Activated CD4-positive, alpha-beta T cell treated with anti-CD3 and anti-CD28 coated beads for 36 hours (primary cell): ENCODE measurements around the gene RNU1-4. TPM values are rescaled to one million over a fixed set of nuclear protein-coding genes. Genes with fewer than 3 reads are reported as not detected.
"Not testable (repeated sequence)": the region's sequence is repeated elsewhere in the genome, so short reads cannot be mapped to it uniquely, and the experiment has no call there.

Experiments
- ATAC-seq: fragments of 200-7000 bp; cut with Tn5 transposase; one replicate; pipeline ENCODE4 v1.10.0; 2021; ENCODE audit warnings: mild to moderate bottlenecking, moderate library complexity
- CTCF ChIA-PET: fragments of 350-600 bp; sonication (Branson Sonifier 250); formaldehyde crosslinking; loops from one replicate; lab custom pipeline; 2021; ENCODE audit warnings: antibody characterized with exemption; lab: Charles Lee
- POLR2A ChIA-PET: fragments of 350-600 bp; sonication (Branson Sonifier 250); formaldehyde crosslinking; loops from one replicate; lab custom pipeline; 2021; ENCODE audit warnings: antibody characterized with exemption, inconsistent platforms; lab: Charles Lee
- DNase-seq: peaks from one replicate; pipeline ENCODE4 v3.0.0-alpha.2; 2020
- H3K27ac Mint-ChIP-seq: one replicate; pipeline ENCODE4 v1.8.0; 2021; ENCODE audit warnings: mixed read lengths
- H3K27me3 Mint-ChIP-seq: one replicate; pipeline ENCODE4 v1.8.0; 2021; ENCODE audit warnings: mixed read lengths
- H3K36me3 Mint-ChIP-seq: one replicate; pipeline ENCODE4 v1.8.0; 2021; ENCODE audit warnings: low read depth, mixed read lengths
- H3K4me1 Mint-ChIP-seq: one replicate; pipeline ENCODE4 v1.8.0; 2021; ENCODE audit warnings: mixed read lengths
- H3K4me3 Mint-ChIP-seq: one replicate; pipeline ENCODE4 v1.8.0; 2021; ENCODE audit warnings: mild to moderate bottlenecking, moderate library complexity, mixed read lengths
- H3K9me3 Mint-ChIP-seq: one replicate; pipeline ENCODE4 v1.8.0; 2021; ENCODE audit warnings: low read depth, mixed read lengths
- intact Hi-C, 2 experiments: fragments of 100-400 bp; cut with DNase I in 1 of 2; cut with micrococcal nuclease in 1 of 2; formaldehyde crosslinking; loops; one replicate each; pipeline versions ENCODE4 v1.14.2 to v1.15.1; 2022 to 2024; cut with DNase I, micrococcal nuclease
- total RNA-seq, 2 experiments: library from RNA; stranded (reverse); gene quantifications; one replicate each; pipeline ENCODE4 v1.2.3, GENCODE V29; 2021

Gene RNU1-4
- total RNA-seq, 2 experiments from 2014 or later, result 1,573 to 2,291 TPM

DNA sequence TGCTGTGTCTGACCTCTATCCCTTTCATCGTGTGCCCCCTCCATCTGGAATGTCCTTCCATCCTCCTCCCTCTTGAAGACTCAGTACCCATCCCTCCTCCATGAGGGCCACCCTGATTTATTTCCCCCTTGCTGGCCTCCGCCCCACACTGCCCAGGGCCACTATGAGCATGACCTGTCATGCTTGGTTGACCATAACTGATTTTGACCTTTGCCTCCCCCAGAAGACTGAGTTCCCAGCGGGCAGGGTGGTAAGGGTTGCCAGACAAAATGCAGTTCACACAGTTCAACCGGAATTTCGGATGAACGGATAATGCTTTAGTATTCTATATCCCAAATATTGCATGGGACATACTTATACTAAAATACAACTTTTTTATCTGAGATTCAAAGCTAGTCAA is 31.6 kb upstream of the RNU1-4 start:
- not testable (repeated sequence) for H3K4me1 Mint-ChIP-seq, DNase-seq, H3K27ac Mint-ChIP-seq, H3K36me3 Mint-ChIP-seq, H3K4me3 Mint-ChIP-seq, H3K9me3 Mint-ChIP-seq, ATAC-seq, H3K27me3 Mint-ChIP-seq
- ChIA-PET POLR2A (interaction anchor here (1.9 kb wide), 1 partner anchor 197 kb away, joined by 5 read pairs; no protein-coding TSS in a partner anchor), CTCF (interaction anchor here (0.7 to 3.9 kb wide), 20 partner anchors 9 to 337 kb away, joined by 3 to 23 read pairs (median 4); partner anchors contain the start of genes CROCC and NBPF1)
- intact Hi-C loops, result loop anchor here in 1 of 2 experiments (10.0 kb wide), 1 partner anchor 74 kb away; no protein-coding TSS in a partner anchor

DNA sequence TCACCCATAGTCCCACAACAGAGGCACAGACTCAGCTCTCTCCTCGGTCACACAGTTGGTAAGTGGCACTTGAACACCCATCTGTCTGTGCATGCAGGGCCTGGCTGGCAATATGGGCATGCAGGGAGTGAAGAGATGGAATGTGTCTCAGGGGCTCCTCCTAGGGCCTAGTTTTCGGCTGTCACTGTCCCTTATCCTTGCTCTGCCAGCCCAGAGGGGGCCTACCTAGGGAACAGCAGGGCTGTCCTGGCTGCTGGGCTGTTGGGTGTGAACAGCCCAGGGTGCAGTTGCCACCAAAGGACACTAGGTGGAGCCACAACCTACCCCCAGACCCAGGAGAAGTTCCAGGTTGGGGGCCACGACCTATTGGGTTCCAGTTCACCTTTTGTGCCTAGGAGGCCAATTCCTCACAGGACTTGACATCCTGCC is 30.6 kb upstream of the RNU1-4 start:
- not testable (repeated sequence) for H3K27me3 Mint-ChIP-seq, H3K9me3 Mint-ChIP-seq, H3K4me1 Mint-ChIP-seq, H3K36me3 Mint-ChIP-seq, H3K27ac Mint-ChIP-seq, H3K4me3 Mint-ChIP-seq
- intact Hi-C loops, result loop anchor here (10.0 kb wide), 1 partner anchor 75 kb away; no protein-coding TSS in a partner anchor
- ATAC-seq (peak; percentile 89), DNase-seq (peak; percentile 78)
- ChIA-PET CTCF (interaction anchor here (0.7 to 3.9 kb wide), 19 partner anchors 9 to 336 kb away, joined by 3 to 23 read pairs (median 4); partner anchors contain the start of genes CROCC and NBPF1), POLR2A (interaction anchor here (0.6 to 1.9 kb wide), 3 partner anchors 8 to 305 kb away, joined by 3 to 5 read pairs (median 4); no protein-coding TSS in a partner anchor)

DNA sequence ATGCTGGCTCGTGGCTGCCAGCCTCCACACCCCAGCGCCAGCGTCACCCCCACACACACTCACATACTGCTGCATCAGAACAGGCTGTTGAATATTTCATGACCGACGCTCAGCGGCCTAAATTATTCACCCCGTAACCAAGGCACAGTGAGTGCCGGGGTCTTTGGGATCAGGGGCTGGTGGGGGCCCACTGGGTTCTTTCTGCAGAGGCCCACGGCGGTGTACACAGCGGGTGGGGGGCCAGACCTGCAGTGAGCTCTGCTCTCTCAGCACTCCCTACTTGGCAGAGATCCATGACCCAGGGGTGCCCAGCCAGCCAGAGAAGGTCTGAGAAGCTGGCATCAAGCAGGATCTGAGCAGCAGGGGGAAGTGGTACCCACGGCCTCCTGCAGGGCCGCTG is 29.7 kb upstream of the RNU1-4 start:
- H3K4me1 Mint-ChIP-seq, H3K4me3 Mint-ChIP-seq, H3K27me3 Mint-ChIP-seq, ATAC-seq, POLR2A ChIA-PET, H3K9me3 Mint-ChIP-seq, H3K36me3 Mint-ChIP-seq, H3K27ac Mint-ChIP-seq: not testable (repeated sequence)
- DNase-seq, result peak; percentile 7
- intact Hi-C loops, result loop anchor here in 1 of 2 experiments (10.0 kb wide), 1 partner anchor 76 kb away; no protein-coding TSS in a partner anchor
- CTCF ChIA-PET, result interaction anchor here (0.6 to 3.9 kb wide), 5 partner anchors 8 to 194 kb away, joined by 3 to 23 read pairs (median 3); partner anchors contain the start of gene NBPF1

DNA sequence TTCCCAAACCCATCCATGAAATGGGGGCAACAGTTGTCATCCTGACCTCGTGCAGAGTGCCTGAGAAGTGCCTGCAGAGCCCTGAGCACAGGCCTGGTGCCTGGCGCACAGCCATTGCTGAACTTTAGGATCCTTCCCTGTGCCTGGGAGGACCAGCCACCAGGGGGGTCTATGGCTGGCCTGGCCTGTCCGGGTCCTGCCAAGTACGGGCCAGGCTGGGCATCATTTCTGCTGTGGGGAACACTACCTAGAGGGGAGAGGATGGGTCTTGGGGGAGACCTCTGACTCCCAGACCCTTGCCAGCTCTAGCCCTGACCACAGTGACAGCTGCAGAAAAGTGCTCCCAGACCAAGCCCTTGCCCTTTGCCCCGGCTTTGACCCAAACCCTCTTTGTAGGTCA is 28.2 kb upstream of the RNU1-4 start:
- peak; percentile 4 for DNase-seq
- CTCF ChIA-PET, result not testable (repeated sequence)

DNA sequence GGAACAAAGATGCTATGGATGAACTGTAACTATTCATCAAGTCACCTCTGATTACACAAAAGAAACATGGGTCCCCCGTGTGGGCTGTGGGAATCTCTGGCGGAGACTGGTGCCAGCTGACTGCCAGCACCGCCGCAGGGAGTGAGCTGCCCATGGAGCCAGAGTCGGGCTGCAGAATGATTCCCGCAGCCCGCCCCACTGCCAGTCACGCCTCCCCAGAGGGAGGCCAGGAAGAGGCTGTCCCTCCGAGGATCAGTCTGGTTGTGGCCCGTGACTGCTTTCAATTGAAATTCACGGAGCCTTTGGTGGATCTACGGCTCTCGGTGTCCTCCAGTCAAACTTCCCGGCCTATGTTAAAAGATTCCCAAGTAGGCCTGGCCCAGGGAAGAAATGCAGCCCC is 27.7 kb upstream of the RNU1-4 start:
- ATAC-seq, POLR2A ChIA-PET, H3K9me3 Mint-ChIP-seq, H3K27ac Mint-ChIP-seq, H3K4me3 Mint-ChIP-seq, CTCF ChIA-PET, H3K27me3 Mint-ChIP-seq, H3K36me3 Mint-ChIP-seq, H3K4me1 Mint-ChIP-seq: not testable (repeated sequence)
- intact Hi-C loops, result loop anchor here in 1 of 2 experiments (10.0 kb wide), 1 partner anchor 78 kb away; no protein-coding TSS in a partner anchor
- DNase-seq, result peak; percentile 3

More for the DNA sequence above, 28.2 kb upstream of the RNU1-4 start:
- not testable (repeated sequence) for H3K9me3 Mint-ChIP-seq, ATAC-seq, H3K27ac Mint-ChIP-seq, H3K4me1 Mint-ChIP-seq, H3K36me3 Mint-ChIP-seq, H3K4me3 Mint-ChIP-seq, H3K27me3 Mint-ChIP-seq
- POLR2A ChIA-PET, result interaction anchor here (0.6 kb wide), 1 partner anchor 23 kb away, joined by 3 read pairs; no protein-coding TSS in a partner anchor
- intact Hi-C loops, result loop anchor here in 1 of 2 experiments (10.0 kb wide), 1 partner anchor 77 kb away; no protein-coding TSS in a partner anchor

DNA sequence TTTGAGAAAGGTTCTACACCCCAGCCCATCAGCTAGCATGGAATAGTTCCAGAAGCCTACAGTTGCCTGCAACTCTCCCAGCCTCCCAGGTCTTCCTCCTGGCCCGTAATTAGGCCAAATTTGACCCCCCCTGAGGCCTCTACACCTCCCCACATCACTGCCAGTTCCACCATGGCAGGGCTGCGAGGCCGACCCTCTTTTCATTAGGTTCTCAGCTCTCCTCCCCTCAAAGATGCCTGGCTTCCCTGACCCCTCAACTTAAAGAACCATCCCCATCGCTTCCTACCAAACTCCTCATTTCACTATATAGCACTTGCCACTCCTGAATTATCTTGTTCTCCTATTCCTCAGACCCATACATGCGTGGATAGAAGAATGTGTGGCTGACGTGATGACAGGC is 27.3 kb upstream of the RNU1-4 start:
- H3K4me1 Mint-ChIP-seq, H3K9me3 Mint-ChIP-seq, H3K4me3 Mint-ChIP-seq, H3K27me3 Mint-ChIP-seq, H3K36me3 Mint-ChIP-seq, ATAC-seq, H3K27ac Mint-ChIP-seq, POLR2A ChIA-PET, DNase-seq: not testable (repeated sequence)
- CTCF ChIA-PET, result interaction anchor here (1.0 kb wide), 1 partner anchor 9 kb away, joined by 4 read pairs; no protein-coding TSS in a partner anchor
- intact Hi-C loops, result loop anchor here in 1 of 2 experiments (10.0 kb wide), 1 partner anchor 78 kb away; no protein-coding TSS in a partner anchor

DNA sequence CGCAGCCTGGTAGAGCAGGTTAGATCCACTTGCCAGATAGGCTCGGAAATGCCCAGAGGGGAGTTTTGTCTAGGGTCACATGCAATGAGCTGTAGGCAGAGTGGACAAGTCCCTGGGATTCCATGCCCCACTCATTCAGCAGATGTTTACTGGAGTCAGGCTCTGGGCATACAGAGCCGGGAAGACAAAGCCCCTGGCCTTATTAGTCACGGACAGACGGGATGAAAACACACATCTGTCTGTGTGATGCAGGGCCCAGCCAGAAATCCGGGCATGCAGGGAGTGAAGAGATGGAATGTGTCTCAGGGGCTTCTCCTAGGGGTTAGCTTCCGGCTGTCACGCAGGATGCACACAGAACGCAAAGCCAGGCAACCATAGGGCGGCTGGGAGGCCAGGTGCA is 26.8 kb upstream of the RNU1-4 start:
- H3K27ac Mint-ChIP-seq, H3K4me1 Mint-ChIP-seq, H3K4me3 Mint-ChIP-seq, H3K9me3 Mint-ChIP-seq, H3K27me3 Mint-ChIP-seq, H3K36me3 Mint-ChIP-seq, POLR2A ChIA-PET, ATAC-seq: not testable (repeated sequence)
- intact Hi-C loops, result loop anchor here in 1 of 2 experiments (10.0 kb wide), 1 partner anchor 79 kb away; no protein-coding TSS in a partner anchor
- CTCF ChIA-PET, result interaction anchor here (0.8 to 1.0 kb wide), 2 partner anchors 9 to 174 kb away, joined by 3 to 4 read pairs; no protein-coding TSS in a partner anchor
- DNase-seq, result peak; percentile 3

DNA sequence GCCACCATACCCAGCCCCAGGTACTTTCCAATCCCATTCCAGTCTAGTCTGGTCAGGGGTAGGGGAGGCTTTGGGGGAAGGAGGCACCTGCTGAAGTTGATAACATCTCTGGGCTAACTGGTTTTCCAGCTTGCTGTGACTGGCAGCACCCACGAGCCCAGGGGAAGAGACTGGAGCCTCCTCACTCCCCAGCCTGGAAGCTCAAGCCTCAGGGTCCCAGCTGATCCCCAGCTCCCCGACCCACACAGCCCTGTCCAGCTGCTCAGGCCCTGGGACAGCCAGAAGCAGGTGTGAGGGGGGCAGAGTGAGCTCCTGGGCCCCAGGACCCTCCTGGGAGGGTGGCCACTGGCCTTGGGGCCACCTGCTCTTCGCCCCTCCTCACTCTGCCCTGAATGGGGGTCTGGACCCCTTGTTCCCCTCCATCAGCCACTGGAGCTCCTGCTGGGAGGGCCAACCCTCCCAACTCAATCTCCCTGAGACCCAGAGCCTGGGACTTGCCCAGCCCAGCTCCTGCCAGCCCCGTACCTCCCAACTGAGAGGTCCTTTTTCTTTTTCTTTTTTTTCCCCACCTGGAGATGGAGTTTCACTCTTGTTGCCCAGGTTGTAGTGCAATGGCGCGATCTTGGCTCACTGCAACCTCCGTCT is 23.5 kb upstream of the RNU1-4 start:
- H3K4me3 Mint-ChIP-seq, result no peak overlapping the region
- ATAC-seq, result no peak
- ChIA-PET POLR2A (no interaction called here), CTCF (interaction anchor here (0.9 to 1.5 kb wide), 2 partner anchors 9 to 17 kb away, joined by 3 to 6 read pairs; no protein-coding TSS in a partner anchor)
- H3K4me1 Mint-ChIP-seq, result no peaks in the 10 kb centered on the region
- H3K36me3 Mint-ChIP-seq, result no peaks in the 10 kb centered on the region
- intact Hi-C loops, result loop anchor here in 1 of 2 experiments (10.0 kb wide), 1 partner anchor 82 kb away; no protein-coding TSS in a partner anchor
- no peak for DNase-seq
- H3K27me3 Mint-ChIP-seq, result peaks cover 9% of the 10 kb centered on the region
- H3K9me3 Mint-ChIP-seq, result no peaks in the 10 kb centered on the region
- H3K27ac Mint-ChIP-seq, result no peak overlapping the region

DNA sequence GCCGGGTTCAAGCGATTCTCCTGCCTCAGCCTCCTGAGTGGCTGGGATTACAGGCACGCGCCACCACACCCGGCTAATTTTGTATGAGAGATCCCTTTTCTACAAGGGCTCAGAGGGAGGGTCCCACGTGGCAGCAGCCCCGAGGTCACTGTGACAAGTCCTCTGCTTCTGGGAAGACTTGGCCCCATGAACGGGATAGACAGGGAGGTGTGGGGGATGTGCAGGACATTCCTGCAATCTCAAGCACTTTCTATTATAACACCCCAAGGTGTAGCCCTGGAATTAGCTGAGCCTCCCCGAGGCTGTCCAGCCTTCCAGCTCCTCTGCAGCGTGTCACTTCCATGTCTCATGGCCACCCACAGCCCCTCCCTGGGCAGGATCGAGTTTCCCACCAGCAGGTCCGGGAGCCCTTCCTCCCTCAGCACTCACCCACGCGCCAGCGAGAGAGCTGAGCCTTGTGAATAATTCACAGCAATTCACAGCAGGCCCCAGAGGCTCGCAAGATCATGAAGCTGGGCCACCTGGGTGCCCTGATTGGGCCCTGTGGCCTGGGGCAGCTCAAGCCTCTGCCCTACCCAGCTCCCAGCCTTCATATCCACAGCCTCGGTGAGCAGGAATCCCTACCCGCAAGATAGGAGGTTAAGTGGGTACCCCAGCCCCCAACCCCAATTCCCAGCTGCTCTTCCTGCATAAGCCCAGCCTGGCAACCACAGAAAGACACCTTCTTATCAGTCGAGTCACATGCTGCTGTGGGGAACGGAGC is 22.8 kb upstream of the RNU1-4 start:
- DNase-seq (peak; percentile 14), ATAC-seq (no peak)
- ChIA-PET CTCF (interaction anchor here (0.9 to 1.5 kb wide), 3 partner anchors 10 to 73 kb away, joined by 3 to 6 read pairs (median 3); no protein-coding TSS in a partner anchor), POLR2A (interaction anchor here (0.5 kb wide), 1 partner anchor 192 kb away, joined by 3 read pairs; no protein-coding TSS in a partner anchor)
- Mint-ChIP-seq H3K27me3 (peaks cover 13% of the 10 kb centered on the region), H3K36me3 (no peaks in the 10 kb centered on the region), H3K4me3 (no peak overlapping the region), H3K27ac (no peak overlapping the region), H3K9me3 (no peaks in the 10 kb centered on the region), H3K4me1 (no peaks in the 10 kb centered on the region)
- intact Hi-C loops, result loop anchor here in 1 of 2 experiments (10.0 kb wide), 1 partner anchor 83 kb away; no protein-coding TSS in a partner anchor

DNA sequence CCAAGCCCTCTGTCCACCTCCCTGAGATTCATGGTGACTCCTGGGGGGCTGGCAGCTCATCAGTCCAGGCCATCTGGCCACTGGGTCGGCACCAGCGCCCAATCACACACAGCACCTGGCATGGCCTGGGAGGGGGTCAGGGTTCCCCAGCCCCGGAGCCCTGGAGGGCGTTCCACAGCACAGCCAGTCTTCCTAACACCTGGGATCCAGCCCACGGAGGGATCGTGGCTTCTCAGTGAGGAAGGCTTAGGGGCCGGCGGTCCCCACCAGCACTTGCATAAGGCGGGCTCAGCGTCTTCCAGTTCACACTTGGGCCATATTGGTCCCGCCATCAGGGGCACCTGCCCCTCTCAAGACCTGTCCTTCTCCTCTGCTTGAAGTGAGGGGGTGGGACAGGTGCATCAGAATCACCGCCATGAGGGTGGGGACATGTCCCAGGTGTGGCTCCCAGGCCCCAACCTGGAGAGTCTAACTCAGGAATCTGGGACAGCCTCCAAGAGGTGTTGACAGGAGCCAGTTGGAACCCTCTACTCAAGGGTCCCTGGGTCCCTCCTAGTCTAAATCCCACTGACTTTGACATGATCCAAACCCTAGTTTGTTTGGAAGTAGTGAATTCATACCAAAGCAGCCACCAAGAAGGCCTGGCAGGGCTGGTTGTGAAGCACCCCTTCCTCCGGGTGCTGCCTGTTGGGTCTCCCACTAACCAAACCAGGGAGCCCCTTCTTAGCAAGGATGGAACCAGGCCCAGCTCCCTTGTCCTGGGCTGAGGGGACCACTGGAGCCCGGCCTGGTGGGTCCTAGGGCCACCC is 22.0 kb upstream of the RNU1-4 start:
- peak; percentile 9 for DNase-seq
- intact Hi-C loops, result loop anchor here in 1 of 2 experiments (10.0 kb wide), 1 partner anchor 84 kb away; no protein-coding TSS in a partner anchor
- H3K36me3 Mint-ChIP-seq, ATAC-seq, H3K4me3 Mint-ChIP-seq, H3K27ac Mint-ChIP-seq, H3K9me3 Mint-ChIP-seq, POLR2A ChIA-PET, H3K4me1 Mint-ChIP-seq: not testable (repeated sequence)
- CTCF ChIA-PET, result interaction anchor here (0.7 to 1.3 kb wide), 3 partner anchors 8 to 74 kb away, joined by 3 to 4 read pairs (median 3); no protein-coding TSS in a partner anchor
- peaks cover 13% of the 10 kb centered on the region for H3K27me3 Mint-ChIP-seq
